GM21360 (cell line): Measurements from ENCODE around the gene AFF1.
"Not testable (repeated sequence)": the region's sequence is repeated elsewhere in the genome, so short reads cannot be mapped to it uniquely, and the experiment has no call there.

Experiments
- ATAC-seq: cut with Tn5 transposase; IDR thresholded peaks from one replicate; pipeline ENCODE4 v1.9.1; 2021; ENCODE audit warnings: mild to moderate bottlenecking, moderate library complexity; ENCODE audit not compliant: unreplicated experiment

Gene AFF1

DNA sequence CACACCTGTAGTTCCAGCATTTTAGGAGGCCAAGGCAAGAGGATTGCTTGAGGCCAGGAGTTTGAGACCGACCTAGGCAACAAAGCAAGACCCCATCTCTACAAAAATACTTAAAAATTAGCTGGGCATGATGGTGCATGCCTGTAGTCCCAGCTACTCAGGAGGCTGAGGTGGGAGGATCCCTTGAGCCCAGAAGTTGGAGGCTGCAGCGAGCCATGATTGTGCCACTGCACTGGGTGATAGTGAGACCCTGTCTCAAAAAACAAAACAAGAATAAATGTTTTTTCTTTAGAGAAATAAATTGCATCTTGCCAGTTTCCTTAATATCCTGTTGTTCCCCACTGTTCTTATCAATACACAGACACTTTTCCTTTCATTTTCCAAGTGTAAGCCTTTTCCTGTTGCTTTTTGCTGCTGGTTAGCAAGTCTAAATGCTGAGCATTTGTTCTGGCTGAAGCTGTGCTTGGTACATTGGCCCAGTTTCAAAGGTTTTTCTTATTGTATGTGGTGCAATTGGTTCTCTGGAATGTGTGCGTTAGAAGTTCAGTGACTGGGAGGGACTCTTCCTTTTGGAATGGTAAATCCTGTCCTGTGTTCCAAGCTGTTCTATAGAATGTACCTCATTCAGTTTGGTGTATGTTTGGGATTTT is 98.2 kb downstream of the AFF1 start:
- ATAC-seq = no peak

DNA sequence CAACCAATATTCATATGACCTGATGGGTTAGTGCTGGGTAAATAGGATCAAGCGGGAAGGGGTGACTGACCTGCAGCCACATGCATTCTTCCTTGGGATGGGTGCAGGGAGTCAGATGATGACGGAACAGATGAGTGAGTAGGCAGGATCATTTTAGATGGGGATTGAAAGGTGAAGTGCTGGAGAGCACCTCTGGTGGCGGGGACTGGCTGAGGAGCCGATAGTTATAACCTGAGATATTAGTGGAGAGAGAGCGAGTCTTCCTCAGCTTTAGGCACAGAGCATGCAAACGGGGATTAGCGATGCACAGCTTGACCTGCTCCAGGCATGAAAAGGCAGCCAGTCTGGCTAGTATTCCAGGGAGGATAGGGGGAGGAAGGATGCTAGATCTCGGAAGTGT is 99.1 kb downstream of the AFF1 start:
- no peak for ATAC-seq

GRCh38 chr4:87034527-87034926 is 99.7 kb downstream of the AFF1 start:
- no peak for ATAC-seq

DNA sequence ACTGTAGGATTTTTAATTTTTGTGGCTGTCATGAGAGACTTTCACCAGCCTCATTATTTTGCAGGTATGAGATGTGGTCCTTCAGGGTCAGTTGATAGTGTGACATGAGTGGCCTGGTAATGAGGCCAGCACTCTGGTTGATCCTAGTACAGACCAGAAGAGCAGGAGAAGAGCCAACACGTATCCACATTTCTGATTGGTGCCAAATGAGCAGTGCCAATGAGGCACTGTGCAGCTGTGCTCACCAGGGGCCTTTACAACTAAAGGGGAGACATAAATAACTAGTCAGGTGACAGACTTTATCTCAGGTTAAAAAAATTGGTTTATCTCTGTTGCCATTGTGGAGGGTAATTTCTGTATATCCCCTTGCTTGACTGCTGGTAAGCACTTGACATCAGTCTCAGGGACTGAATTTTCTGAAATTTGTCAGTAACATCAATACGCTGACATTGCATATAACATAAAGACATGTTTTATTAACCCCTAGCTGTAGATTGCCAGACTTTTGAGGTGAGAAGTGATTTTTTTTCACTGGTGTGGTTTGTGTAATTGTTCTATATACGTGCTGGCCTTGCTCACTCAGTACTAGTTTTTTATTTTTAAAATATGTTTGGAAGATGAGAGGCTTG is 101.2 kb downstream of the AFF1 start:
- ATAC-seq = no peak

DNA sequence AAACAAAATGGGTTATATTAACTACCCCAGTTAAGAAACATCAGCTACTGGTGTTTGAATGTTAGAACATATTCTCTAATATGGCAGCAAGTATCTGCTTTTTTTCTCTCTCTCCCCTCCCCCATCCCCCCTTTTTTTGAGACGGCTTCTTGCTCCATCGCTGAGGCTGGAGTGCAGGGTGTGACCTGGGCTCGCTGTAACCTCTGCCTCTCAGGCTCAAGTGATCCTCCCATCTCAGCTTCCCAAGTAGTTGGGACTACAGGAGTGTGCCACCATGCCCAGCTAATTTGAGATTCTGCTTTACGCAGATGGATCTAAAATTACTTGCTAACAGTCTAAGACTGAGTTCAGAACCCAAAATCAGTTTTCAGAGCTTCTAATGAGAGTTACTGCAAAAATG is 101.9 kb downstream of the AFF1 start:
- no peak for ATAC-seq

DNA sequence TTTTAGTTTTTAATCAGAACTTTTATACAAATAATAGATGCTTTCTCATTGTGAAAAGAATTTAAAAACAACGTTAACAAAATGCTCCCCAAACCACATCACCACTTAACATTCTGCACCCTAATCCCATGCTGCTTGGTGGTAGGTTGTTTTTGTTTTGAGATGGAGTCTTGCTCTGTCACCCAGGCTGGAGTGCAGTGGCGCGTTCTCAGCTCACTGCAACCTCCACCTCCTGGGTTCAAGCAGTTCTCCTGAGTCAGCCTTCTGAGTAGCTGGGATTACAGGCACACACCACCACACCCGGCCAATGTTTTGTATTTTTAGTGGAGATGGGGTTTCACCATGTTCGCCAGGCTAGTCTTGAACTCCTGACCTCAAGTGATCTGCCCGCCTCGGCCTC is 102.4 kb downstream of the AFF1 start:
- ATAC-seq = not testable (repeated sequence)

- ATAC-seq = no peak
Observed at GRCh38 chr4:87037671-87038334, 103.0 kb downstream of the AFF1 start.

DNA sequence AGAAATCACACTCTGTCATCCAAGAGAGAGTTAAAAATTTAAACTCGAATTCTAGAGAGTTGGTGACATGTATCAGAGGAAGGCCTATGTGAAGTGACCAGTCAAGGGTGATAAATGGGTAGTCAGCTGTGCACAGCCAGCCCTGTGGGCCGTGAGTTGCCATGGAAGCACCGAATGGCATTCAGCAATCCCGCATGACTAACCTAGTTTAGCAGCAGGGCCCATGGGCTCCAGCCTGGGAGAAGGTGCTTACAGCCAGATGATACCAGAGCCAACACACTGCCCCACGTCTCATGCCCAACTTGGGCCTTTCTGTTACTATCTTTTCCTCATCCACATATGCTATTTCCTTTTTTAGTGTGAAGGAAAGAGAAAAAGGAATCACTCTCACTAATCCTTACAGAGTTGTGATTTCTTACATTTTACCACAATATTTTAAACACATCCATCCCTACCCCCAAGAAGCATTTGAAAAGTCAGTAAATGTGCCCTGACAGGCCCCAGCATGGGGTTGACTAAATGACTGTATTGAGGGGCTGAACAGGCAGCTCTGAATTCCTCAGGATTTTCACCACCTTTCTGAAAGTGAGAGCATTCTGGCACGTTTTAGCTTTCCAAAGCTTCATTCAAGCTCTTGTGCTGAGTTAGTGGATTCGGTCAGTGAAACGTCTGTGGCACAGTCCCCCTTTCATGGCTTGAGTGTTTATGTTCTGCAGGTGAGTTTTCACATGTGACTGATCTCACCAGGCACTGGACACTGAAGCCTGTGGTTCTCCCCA is 104.2 kb downstream of the AFF1 start:
- no peak for ATAC-seq

- ATAC-seq = no peak
Observed at GRCh38 chr4:87041141-87041540, 106.3 kb downstream of the AFF1 start.

DNA sequence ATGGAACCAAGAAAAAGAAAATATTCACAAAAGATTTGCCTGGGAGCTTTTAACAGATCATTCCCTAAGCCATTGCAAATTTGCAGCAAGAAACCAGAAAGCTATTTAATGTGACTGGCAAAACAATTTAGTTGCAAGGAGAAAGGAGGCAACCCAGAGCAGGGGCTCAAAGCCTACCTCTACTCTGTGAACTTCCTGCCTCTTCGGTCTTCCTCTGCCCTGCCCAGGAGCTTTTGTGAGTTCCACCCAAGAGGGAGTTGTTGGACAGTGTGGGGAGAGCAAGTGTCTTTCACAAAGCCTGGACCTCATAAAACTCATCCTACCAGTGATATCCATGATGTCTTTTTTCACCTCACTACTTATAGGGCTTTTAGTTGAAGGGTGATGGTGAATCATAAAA is 107.4 kb downstream of the AFF1 start:
- ATAC-seq = no peak

GRCh38 chr4:87042986-87043820 is 108.4 kb downstream of the AFF1 start:
- ATAC-seq = no peak

GRCh38 chr4:87044511-87045233 is 109.9 kb downstream of the AFF1 start:
- ATAC-seq = no peak

GRCh38 chr4:87045234-87045558 is 110.4 kb downstream of the AFF1 start:
- no peak for ATAC-seq

DNA sequence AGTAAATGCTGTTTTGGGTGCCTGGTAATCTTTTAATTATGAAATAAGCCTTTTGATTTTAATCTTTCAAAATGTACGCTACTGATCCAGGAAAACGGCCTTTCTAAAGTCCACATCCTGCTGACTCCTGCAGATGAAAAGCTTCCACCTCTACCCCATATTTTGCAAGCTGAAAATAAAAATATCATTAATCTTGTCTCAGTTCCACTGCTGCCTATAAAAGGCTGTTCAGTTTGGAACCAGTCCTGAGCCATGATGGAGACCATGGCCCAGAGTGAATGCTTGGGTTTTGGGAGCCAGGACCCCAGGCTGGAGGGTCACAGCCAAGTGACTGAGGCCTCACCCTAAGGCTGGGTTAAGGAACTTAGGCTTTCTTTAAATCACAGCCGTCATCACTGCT is 110.8 kb downstream of the AFF1 start:
- ATAC-seq = no peak

DNA sequence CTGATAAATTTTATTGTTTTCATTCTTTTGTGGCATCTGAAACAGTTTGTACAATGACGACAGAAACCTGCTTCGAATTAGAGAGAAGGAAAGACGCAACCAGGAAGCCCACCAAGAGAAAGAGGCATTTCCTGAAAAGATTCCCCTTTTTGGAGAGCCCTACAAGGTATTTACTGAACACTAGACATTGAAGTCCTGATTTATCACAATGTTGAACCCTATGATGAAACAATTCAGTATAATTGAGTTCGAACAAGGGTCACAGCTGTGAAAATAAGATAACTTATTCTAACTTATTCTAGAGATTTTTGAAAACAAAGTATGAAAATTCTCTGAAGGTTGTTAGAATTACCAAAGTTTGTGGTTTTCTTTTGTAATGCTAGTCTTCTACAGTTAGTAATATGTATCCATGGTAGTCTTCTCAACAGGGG is 111.3 kb downstream of the AFF1 start:
- no peak for ATAC-seq

GRCh38 chr4:87047281-87047798 is 112.5 kb downstream of the AFF1 start:
- no peak for ATAC-seq

GRCh38 chr4:87049508-87049907 is 114.7 kb downstream of the AFF1 start:
- ATAC-seq = no peak

DNA sequence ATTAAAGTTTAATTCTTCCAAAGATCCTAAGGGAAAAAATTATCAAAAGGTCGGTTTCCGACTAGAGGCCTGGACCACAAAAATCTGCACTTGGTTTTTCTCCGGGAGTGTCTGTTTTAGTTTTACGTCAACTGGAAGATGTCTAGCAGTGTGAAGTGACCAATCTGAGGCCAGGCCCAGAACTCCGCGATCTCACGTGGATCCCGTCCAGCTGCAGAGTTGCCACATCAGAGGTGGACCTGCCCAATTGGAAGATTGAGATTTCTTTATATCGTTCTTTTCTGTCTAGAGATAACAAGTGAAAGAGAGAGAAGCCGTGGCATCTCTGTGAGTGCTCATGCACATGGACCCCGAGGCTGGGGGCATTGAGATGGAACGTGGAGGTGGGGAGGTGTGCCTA is 115.8 kb downstream of the AFF1 start:
- ATAC-seq = no peak

DNA sequence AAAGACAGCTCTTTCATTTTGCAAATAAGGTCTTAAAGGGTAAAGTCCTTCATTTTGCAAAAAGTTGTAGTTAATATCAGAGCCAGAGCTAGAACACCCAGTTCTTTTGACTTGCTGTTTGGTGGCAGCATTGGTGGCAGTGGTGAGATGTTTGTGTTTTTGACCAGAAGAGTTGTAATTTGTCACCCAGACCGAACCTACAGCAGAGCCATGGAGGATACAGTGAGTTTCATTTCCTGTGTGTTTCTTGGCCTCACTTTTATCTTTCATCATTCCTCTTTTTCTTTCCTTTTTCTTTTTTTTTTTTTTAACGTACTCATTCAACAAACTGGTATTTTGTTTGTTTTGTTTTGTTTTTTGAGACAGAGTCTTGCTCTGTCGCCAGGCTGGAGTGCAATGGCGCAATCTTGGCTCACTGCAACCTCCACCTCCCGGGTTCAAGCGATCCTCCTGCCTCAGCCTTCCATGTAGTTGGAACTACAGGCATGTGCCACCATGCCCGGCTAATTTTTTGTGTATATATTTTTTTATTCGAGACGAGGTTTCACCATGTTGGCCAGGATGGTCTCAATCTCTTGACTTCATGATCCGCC is 116.4 kb downstream of the AFF1 start:
- ATAC-seq = no peak

DNA sequence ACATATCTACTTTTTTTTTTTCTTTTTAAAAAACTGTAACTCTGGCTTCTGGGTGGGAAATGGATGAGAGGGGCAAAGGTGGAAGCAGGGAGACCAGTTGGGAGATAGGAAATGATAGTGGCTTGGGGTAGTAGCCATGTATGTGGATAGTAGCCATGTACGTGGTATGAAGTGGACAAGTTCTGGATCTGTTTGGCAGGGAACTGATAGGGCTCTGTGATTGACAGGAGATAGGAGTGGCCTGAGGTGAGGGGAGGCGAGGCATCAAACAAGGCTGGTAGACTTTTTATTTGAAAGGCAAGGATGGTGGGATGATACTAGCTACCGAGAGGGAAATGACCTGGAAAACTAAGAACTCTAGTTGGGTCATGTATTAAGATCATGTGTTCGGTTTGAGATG is 117.8 kb downstream of the AFF1 start:
- no peak for ATAC-seq
